ENCODE data around the gene PCSK4. TPM values are rescaled to one million over a fixed set of nuclear protein-coding genes. Genes with fewer than 3 reads are reported as not detected.
A peak's percentile ranks its signal among the peaks of the same experiment; 100 is the strongest.

Gene PCSK4
- total and polyA plus RNA-seq, 2 of the 13 experiments (the other 11 are each of a cell fraction or from before 2014, with no cell fraction given): 2.0 to 2.7 TPM

DNA sequence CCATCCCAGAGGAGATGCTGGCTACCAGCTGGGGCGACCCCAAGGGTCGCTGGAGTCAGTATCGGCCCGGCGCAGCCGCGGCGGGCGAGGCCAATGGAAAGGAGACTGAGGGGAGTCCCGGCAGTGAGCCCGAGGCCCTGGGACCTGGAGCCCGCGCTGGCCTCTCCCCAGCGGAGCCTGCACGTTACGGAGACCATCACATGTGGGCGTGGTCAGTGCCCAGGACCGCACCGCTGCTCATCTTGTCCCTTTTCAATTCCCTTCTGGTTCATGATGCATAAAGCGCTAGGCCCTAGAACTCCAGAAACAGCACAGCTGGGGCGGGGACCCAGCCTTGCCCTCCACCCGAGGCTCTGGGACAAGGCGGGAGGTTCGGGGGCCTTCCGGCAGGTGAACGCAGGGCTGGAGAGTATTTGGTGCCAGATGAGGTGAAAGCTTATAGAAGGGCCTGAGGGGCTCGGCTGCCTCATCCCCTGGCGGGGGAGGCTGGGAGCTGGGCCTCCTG is 19.1 kb downstream of the PCSK4 start (continued):
- TF ChIP-seq GPN1 (CRISPR knock-in tag; IDR thresholded peaks at IDR 0.05; ENCODE audit: borderline replicate concordance): no peak

DNA sequence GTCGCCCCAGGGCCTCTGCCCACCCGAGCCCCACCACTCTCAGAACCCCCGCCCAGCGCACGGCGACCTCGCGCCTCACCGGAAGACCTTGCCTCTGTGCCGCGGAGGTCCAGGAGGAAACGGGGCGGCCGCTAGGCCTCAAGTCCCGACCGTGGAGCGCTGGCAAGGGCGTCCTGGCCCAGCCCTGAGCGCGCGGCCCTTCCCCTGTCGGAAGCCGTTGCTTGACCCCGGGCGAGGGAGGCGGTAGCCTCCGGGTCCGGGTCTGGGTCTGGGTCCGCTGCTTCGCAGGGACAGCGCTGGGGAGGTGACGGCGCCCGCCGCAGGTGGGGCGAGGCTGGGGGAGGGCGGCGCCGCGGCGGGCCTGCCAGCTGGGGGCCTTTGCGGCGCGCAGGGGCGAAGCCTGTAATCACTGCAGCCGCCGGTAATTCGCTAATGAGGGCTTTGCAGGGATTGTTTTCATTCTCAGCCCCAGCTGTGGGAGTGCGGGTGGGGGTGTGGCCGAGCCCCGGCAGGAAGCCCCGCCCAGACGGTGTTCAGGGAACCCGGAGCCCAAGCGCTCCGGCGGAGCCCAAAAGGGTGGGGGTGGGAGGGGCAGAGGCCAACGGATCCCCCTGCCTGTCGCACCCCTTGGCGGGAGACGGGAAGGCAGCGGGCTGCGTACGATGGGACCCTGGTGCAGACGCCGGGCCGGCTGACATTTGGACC is 19.7 kb downstream of the PCSK4 start:
- FAIRE-seq: no peak
- peak overlapping the region; percentile 41 to 69 (median 54) for H3K4me3 ChIP-seq (replicated peaks in 1 of 3; ENCODE audit: insufficient read depth in 1 of 3, low read depth in 2 of 3, low read length in 3 of 3)
- POLR2A ChIA-PET: interaction anchor here (3.6 kb wide), 1 partner anchor 20 kb away, joined by 19 read pairs; the partner anchor contains the start of genes PCSK4 and REEP6
- peak; percentile 40 for ATAC-seq
- peaks cover 25% of the 10 kb centered on the region for H3K4me1 ChIP-seq (ENCODE audit: insufficient read depth, low read length)
- intact Hi-C loops (cut with micrococcal nuclease; ENCODE audit: unreplicated experiment): no loop called here
- no CpG with 5 or more reads among the region's 67 CpGs for WGBS (ENCODE audit: low lambda C conversion rate)
- CTCF ChIA-PET (ENCODE audit: low intra/inter-chr PET ratio, low total read pairs): no interaction called here
- peak overlapping the region; percentile 76 for H3K4me2 ChIP-seq (ENCODE audit: low read depth, low read length)
- no peaks in the 10 kb centered on the region; a peak in 1 of 5 replicates for H3K36me3 ChIP-seq (replicated peaks in 1 of 2; ENCODE audit: control insufficient read depth in 1 of 2, insufficient read depth in 2 of 2, low read length in 2 of 2)
- BruUV-seq (replicated peaks): no TSS peak
- H3K9me3 ChIP-seq (ENCODE audit: low read length): no peaks in the 10 kb centered on the region
- in situ Hi-C loops (cut with HindIII; ENCODE audit: extremely low pct_ligation_motif_present, low pct_unique_long_range_greater_than_20kb): no loop called here
- no peak overlapping the region for H3K27ac ChIP-seq (ENCODE audit: extremely low read length, insufficient read depth, low read length)
- H3K79me2 ChIP-seq (ENCODE audit: insufficient read depth, low read length): no peaks in the 10 kb centered on the region
- H2AFZ ChIP-seq (ENCODE audit: low read length): no peak overlapping the region
- peaks cover 12% of the 10 kb centered on the region for H4K20me1 ChIP-seq (ENCODE audit: insufficient read depth, low read length)
- no peaks in the 10 kb centered on the region for H3K27me3 ChIP-seq (ENCODE audit: control insufficient read depth in 1 of 2, insufficient read depth in 2 of 2, low read length in 2 of 2)
- DNase-seq (ENCODE audit: low spot score): no peak
- H3K9ac ChIP-seq (ENCODE audit: insufficient read depth, low read depth, low read length): peak overlapping the region; percentile 34
- no peak for TF ChIP-seq ZKSCAN1 (IDR thresholded peaks at IDR 0.05; ENCODE audit: low read length)
- TF ChIP-seq, protein P1, sequence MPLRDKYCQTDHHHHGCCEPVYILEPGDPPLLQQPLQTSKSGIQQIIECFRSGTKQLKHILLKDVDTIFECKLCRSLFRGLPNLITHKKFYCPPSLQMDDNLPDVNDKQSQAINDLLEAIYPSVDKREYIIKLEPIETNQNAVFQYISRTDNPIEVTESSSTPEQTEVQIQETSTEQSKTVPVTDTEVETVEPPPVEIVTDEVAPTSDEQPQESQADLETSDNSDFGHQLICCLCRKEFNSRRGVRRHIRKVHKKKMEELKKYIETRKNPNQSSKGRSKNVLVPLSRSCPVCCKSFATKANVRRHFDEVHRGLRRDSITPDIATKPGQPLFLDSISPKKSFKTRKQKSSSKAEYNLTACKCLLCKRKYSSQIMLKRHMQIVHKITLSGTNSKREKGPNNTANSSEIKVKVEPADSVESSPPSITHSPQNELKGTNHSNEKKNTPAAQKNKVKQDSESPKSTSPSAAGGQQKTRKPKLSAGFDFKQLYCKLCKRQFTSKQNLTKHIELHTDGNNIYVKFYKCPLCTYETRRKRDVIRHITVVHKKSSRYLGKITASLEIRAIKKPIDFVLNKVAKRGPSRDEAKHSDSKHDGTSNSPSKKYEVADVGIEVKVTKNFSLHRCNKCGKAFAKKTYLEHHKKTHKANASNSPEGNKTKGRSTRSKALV (CRISPR knock-in tag; IDR thresholded peaks at IDR 0.05): peak; percentile 94
- no peak for TF ChIP-seq EED (CRISPR knock-in tag; IDR thresholded peaks at IDR 0.05)
- TF ChIP-seq ARHGAP35 (CRISPR knock-in tag; IDR thresholded peaks at IDR 0.05; ENCODE audit: borderline replicate concordance): no peak
- TF ChIP-seq ZC3H4 (CRISPR knock-in tag; IDR thresholded peaks at IDR 0.05; ENCODE audit: borderline replicate concordance): no peak
- TF ChIP-seq, protein P2, sequence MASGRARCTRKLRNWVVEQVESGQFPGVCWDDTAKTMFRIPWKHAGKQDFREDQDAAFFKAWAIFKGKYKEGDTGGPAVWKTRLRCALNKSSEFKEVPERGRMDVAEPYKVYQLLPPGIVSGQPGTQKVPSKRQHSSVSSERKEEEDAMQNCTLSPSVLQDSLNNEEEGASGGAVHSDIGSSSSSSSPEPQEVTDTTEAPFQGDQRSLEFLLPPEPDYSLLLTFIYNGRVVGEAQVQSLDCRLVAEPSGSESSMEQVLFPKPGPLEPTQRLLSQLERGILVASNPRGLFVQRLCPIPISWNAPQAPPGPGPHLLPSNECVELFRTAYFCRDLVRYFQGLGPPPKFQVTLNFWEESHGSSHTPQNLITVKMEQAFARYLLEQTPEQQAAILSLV (CRISPR knock-in tag; IDR thresholded peaks at IDR 0.05; ENCODE audit: borderline replicate concordance): 0 out of 2 replicates have a peak, but pooled peaks have one; percentile 30
- no peak for TF ChIP-seq MIXL1 (CRISPR knock-in tag; IDR thresholded peaks at IDR 0.05)
- TF ChIP-seq ZNF883 (CRISPR knock-in tag; IDR thresholded peaks at IDR 0.05; ENCODE audit: not compliant biosample characterization): no peak
- TF ChIP-seq, protein P3, sequence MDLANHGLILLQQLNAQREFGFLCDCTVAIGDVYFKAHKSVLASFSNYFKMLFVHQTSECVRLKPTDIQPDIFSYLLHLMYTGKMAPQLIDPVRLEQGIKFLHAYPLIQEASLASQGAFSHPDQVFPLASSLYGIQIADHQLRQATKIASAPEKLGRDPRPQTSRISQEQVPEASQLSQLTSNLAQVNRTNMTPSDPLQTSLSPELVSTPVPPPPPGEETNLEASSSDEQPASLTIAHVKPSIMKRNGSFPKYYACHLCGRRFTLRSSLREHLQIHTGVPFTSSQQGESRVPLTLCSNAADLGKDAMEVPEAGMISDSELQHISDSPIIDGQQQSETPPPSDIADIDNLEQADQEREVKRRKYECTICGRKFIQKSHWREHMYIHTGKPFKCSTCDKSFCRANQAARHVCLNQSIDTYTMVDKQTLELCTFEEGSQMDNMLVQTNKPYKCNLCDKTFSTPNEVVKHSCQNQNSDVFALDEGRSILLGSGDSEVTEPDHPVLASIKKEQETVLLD (CRISPR knock-in tag; IDR thresholded peaks at IDR 0.05; ENCODE audit: low read depth): no peak
- TF ChIP-seq ZMYM4 (CRISPR knock-in tag; IDR thresholded peaks at IDR 0.05): no peak; the same call in 1 of the 2 replicates
- TF ChIP-seq SP5 (CRISPR knock-in tag; IDR thresholded peaks at IDR 0.05; ENCODE audit: borderline replicate concordance, low read depth): no peak
- TF ChIP-seq ZNF350 (CRISPR knock-in tag; IDR thresholded peaks at IDR 0.05; ENCODE audit: borderline replicate concordance, low read depth): no peak
- TF ChIP-seq ZNF530 (CRISPR knock-in tag; IDR thresholded peaks at IDR 0.05; ENCODE audit: low read depth): no peak
- TF ChIP-seq, protein P4, sequence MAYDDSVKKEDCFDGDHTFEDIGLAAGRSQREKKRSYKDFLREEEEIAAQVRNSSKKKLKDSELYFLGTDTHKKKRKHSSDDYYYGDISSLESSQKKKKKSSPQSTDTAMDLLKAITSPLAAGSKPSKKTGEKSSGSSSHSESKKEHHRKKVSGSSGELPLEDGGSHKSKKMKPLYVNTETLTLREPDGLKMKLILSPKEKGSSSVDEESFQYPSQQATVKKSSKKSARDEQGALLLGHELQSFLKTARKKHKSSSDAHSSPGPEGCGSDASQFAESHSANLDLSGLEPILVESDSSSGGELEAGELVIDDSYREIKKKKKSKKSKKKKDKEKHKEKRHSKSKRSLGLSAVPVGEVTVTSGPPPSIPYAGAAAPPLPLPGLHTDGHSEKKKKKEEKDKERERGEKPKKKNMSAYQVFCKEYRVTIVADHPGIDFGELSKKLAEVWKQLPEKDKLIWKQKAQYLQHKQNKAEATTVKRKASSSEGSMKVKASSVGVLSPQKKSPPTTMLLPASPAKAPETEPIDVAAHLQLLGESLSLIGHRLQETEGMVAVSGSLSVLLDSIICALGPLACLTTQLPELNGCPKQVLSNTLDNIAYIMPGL (CRISPR knock-in tag; IDR thresholded peaks at IDR 0.05; ENCODE audit: borderline replicate concordance in 1 of 2, low read depth in 1 of 2): peak in 1 of 2 experiments; percentile 50; a peak in 1 of 4 replicates

All from HepG2 (cell line).